Stimulated activated CD8-positive, alpha-beta memory T cell treated with anti-CD3 and anti-CD28 coated beads, Interleukin-12 subunit alpha, Interleukin-12 subunit beta, amount 100 ng/mL, for 24 hours (primary cell): ENCODE data around the gene TBPL2.

Source experiments
- DNase-seq: peaks from one replicate; pipeline ENCODE4 v3.0.0-alpha.2; 2020; ENCODE audit errors: extremely low read depth

TBPL2 gene

GRCh38 chr14:55366271-55366670 is 74.1 kb downstream of the TBPL2 start:
- no peak for DNase-seq
